Renal cortical epithelial cell (primary cell): Measurements from ENCODE around the gene TENM3. TPM values are rescaled to one million over a fixed set of nuclear protein-coding genes. Genes with fewer than 3 reads are reported as not detected.

Experiments used
- DNase-seq: peaks from one replicate; pipeline ENCODE4 v3.0.0-alpha.2; 2011; ENCODE audit warnings: low read depth
- total RNA-seq: library from RNA; depleted of rRNA; stranded (reverse); fragments of >200 nt; gene quantifications from 2 replicates; pipeline ENCODE4 v1.2.3, GENCODE V29; 2014

TENM3 gene
- total RNA-seq, 1 donor from 2014 or later: 4.5 TPM

GRCh38 chr4:182254026-182254780, 11.0 kb downstream of the TENM3 start:
- DNase-seq: no peak

GRCh38 chr4:182255441-182256190, 12.4 kb downstream of the TENM3 start:
- no peak for DNase-seq

GRCh38 chr4:182257016-182257415, 13.8 kb downstream of the TENM3 start:
- no peak for DNase-seq

GRCh38 chr4:182257503-182257902, 14.3 kb downstream of the TENM3 start:
- DNase-seq: no peak

GRCh38 chr4:182258441-182259000, 15.3 kb downstream of the TENM3 start:
- no peak for DNase-seq

- no peak for DNase-seq
Measured at GRCh38 chr4:182261651-182262223, 18.5 kb downstream of the TENM3 start.

- no peak for DNase-seq
Measured at GRCh38 chr4:182263562-182263961, 20.4 kb downstream of the TENM3 start.

GRCh38 chr4:182264139-182264752, 21.0 kb downstream of the TENM3 start:
- no peak for DNase-seq

GRCh38 chr4:182265881-182266280, 22.7 kb downstream of the TENM3 start:
- no peak for DNase-seq

- no peak for DNase-seq
Measured at GRCh38 chr4:182267048-182267447, 23.8 kb downstream of the TENM3 start.

GRCh38 chr4:182268966-182269365, 25.8 kb downstream of the TENM3 start:
- no peak for DNase-seq

GRCh38 chr4:182271731-182272130, 28.5 kb downstream of the TENM3 start:
- DNase-seq: no peak

GRCh38 chr4:182272151-182272550, 28.9 kb downstream of the TENM3 start:
- no peak for DNase-seq

GRCh38 chr4:182273191-182273935, 30.2 kb downstream of the TENM3 start:
- DNase-seq: no peak

GRCh38 chr4:182276210-182277109, 33.3 kb downstream of the TENM3 start:
- DNase-seq: no peak

GRCh38 chr4:182277377-182277776, 34.2 kb downstream of the TENM3 start:
- no peak for DNase-seq

GRCh38 chr4:182278729-182279128, 35.5 kb downstream of the TENM3 start:
- DNase-seq: no peak

- no peak for DNase-seq
Measured at GRCh38 chr4:182280436-182281111, 37.4 kb downstream of the TENM3 start.

GRCh38 chr4:182286035-182286434, 42.8 kb downstream of the TENM3 start:
- DNase-seq: peak; percentile 33

- DNase-seq: peak; percentile 25
Measured at GRCh38 chr4:182286931-182287330, 43.7 kb downstream of the TENM3 start.
